K562 (cell line): ENCODE data around the gene TNPO2. TPM values are rescaled to one million over a fixed set of nuclear protein-coding genes. Genes with fewer than 3 reads are reported as not detected.
A peak's percentile ranks its signal among the peaks of the same experiment; 100 is the strongest.

Source experiments
- FIP1L1 ChIP-seq: fragments of 200-400 bp; formaldehyde crosslinking; IDR thresholded peaks from 2 replicates; pipeline ENCODE4 v1.6.1; 2018; ENCODE audit warnings: mild to moderate bottlenecking, low read depth, low read length; ENCODE audit not compliant: poor library complexity, severe bottlenecking
- HDAC3 ChIP-seq: fragments of 450-650 bp; IDR thresholded peaks from 2 replicates; pipeline ENCODE4 v1.6.1; 2018; ENCODE audit warnings: borderline replicate concordance, mild to moderate bottlenecking, moderate library complexity; ENCODE audit not compliant: partially characterized antibody
- PHB ChIP-seq: fragments of 250-450 bp; sonication (Bioruptor Pico); IDR thresholded peaks from 2 replicates; pipeline ENCODE4 v1.5.0; 2021
- PHB2 ChIP-seq: fragments of 450-650 bp; IDR thresholded peaks from 2 replicates; pipeline ENCODE4 v1.6.1; 2017; ENCODE audit warnings: low read depth
- RCOR1 ChIP-seq, 2 experiments: IDR thresholded peaks; 2 replicates each; pipeline ENCODE4 v1.6.1; 2012; ENCODE audit warnings: low read depth in 2 of 2, low read length in 2 of 2, borderline replicate concordance in 1 of 2, improper control_type of control experiment in 1 of 2
- SMARCA4 ChIP-seq: fragments of 450-650 bp; IDR thresholded peaks from 2 replicates; pipeline ENCODE4 v1.6.1; 2016
- polyA plus RNA-seq, 8 experiments: library from polyadenylated mRNA; depleted of rRNA in 4 of 8; stranded (reverse) in 5 of 8; unstranded in 3 of 8; fragments of >200 nt; fragmentation: Nextera tagmentation in 2 of 8; fragmentation: Illumina TruSeq in 1 of 8; extraction: Ambion mirVana in 2 of 8; extraction: Trizol in 1 of 8; gene quantifications; 2 replicates each; pipeline versions ENCODE4 v1.2.1 to v1.2.3, GENCODE V29; 2011 to 2014; ENCODE audit warnings: inconsistent platforms in 1 of 8, missing spikeins in 1 of 8
- total RNA-seq, 7 experiments: library from RNA; depleted of rRNA in 6 of 7; stranded (reverse); fragments of >200 nt in 6 of 7; fragmentation: Illumina TruSeq in 2 of 7; extraction: Trizol in 2 of 7; gene quantifications; 2 replicates each; pipeline versions ENCODE4 v1.2.1 to v1.2.3, GENCODE V29; 2011 to 2021; ENCODE audit warnings: low replicate concordance in 1 of 7
- TF ChIP-seq, protein P1 (sequence below), 2 experiments: fragments of 450-650 bp in 1 of 2; sonication (generic) in 1 of 2; formaldehyde crosslinking in 1 of 2; IDR thresholded peaks; 2 replicates each; pipeline versions ENCODE4 v1.7.1 to v1.9.0; 2016 to 2022; ENCODE audit warnings: inconsistent platforms in 1 of 2, mild to moderate bottlenecking in 1 of 2, missing genetic modification reagents in 1 of 2
- TF ChIP-seq, protein P2 (sequence below), 3 experiments: fragments of 200-800 bp in 1 of 3; sonication (Bioruptor generic) in 1 of 3; sonication (generic) in 1 of 3; formaldehyde crosslinking in 1 of 3; IDR thresholded peaks; 2 replicates each; pipeline versions ENCODE4 v1.6.1 to v1.8.0; 2016 to 2022; ENCODE audit warnings: mild to moderate bottlenecking in 2 of 3, missing compliant biosample characterization in 2 of 3, missing genetic modification characterization in 2 of 3, missing genetic modification reagents in 1 of 3
- TF ChIP-seq, protein P3 (sequence below), 3 experiments: fragments of 200-800 bp in 1 of 3; fragments of 250-450 bp in 1 of 3; fragments of 450-650 bp in 1 of 3; sonication (Bioruptor Pico) in 1 of 3; sonication (Bioruptor generic) in 1 of 3; formaldehyde crosslinking in 1 of 3; IDR thresholded peaks; 2 replicates each; pipeline versions ENCODE4 v1.6.1 to v1.8.0; 2016 to 2022; ENCODE audit warnings: mild to moderate bottlenecking in 2 of 3, missing genetic modification characterization in 2 of 3, missing compliant biosample characterization in 1 of 3, moderate library complexity in 1 of 3

TNPO2 gene
- total and polyA plus RNA-seq, 9 of the 15 experiments (the other 6 are each of a cell fraction or from before 2014, with no cell fraction given), result 6.0 to 126 (median 53.8) TPM

DNA sequence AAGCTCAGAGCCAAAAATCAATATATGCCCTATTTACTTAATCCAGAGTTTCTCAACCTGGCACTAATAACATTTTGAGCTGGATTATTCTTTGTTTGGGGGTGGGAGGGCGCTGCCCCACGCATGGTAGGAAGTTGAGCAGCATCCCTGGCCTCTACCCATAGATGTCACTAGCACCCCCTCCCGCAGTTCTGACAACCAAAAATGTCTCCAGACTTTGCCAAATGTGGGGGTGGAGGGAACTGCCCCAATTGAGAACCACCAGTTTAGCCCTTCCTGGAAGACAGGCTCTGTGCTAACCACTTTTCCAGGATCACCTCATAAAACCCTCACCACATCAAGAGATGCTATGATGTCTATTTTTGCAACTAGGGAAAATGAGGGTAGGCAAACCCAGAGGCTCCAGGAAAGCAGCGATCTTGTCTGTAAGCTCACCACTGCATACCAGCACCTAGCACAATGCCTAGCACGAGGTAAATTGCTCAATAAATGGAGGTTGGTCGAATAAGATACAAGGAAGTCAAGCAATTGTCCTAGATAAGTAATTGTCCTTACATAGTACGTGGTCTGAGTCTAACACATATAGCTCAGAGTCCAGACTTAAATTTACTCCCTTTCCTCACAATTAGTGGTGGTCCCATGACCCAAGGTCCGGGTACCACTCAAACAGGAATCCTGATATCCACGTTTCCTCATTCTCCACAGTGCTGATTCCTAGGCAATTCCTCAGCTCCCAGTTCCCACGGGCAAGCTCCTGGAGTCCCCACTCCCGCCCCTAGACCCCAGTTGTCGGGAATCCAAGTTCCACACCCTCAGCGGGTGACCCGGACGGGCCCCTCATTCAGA, 9.9 kb upstream of the TNPO2 start (continued):
- TF ChIP-seq, protein P1, sequence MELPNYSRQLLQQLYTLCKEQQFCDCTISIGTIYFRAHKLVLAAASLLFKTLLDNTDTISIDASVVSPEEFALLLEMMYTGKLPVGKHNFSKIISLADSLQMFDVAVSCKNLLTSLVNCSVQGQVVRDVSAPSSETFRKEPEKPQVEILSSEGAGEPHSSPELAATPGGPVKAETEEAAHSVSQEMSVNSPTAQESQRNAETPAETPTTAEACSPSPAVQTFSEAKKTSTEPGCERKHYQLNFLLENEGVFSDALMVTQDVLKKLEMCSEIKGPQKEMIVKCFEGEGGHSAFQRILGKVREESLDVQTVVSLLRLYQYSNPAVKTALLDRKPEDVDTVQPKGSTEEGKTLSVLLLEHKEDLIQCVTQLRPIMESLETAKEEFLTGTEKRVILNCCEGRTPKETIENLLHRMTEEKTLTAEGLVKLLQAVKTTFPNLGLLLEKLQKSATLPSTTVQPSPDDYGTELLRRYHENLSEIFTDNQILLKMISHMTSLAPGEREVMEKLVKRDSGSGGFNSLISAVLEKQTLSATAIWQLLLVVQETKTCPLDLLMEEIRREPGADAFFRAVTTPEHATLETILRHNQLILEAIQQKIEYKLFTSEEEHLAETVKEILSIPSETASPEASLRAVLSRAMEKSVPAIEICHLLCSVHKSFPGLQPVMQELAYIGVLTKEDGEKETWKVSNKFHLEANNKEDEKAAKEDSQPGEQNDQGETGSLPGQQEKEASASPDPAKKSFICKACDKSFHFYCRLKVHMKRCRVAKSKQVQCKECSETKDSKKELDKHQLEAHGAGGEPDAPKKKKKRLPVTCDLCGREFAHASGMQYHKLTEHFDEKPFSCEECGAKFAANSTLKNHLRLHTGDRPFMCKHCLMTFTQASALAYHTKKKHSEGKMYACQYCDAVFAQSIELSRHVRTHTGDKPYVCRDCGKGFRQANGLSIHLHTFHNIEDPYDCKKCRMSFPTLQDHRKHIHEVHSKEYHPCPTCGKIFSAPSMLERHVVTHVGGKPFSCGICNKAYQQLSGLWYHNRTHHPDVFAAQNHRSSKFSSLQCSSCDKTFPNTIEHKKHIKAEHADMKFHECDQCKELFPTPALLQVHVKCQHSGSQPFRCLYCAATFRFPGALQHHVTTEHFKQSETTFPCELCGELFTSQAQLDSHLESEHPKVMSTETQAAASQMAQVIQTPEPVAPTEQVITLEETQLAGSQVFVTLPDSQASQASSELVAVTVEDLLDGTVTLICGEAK (IDR thresholded peaks at IDR 0.05), result peak; percentile 17; the same call in 1 of the 2 replicates
- TF ChIP-seq, protein P1 (CRISPR knock-in tag; IDR thresholded peaks at IDR 0.05), result no peak
- TF ChIP-seq RCOR1 (IDR thresholded peaks at IDR 0.05; ENCODE audit: borderline replicate concordance in 1 of 2, low read depth in 2 of 2, low read length in 2 of 2) (peak in 1 of 2 experiments; percentile 40; a peak in 1 of 4 replicates), FIP1L1 (no peak), PHB2 (no peak), HDAC3 (no peak), SMARCA4 (no peak), PHB (CRISPR knock-in tag) (0 out of 2 replicates have a peak, but pooled peaks have one; percentile 36)
- TF ChIP-seq, protein P2, sequence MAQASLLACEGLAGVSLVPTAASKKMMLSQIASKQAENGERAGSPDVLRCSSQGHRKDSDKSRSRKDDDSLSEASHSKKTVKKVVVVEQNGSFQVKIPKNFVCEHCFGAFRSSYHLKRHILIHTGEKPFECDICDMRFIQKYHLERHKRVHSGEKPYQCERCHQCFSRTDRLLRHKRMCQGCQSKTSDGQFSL (CRISPR knock-in tag; IDR thresholded peaks at IDR 0.05), result no peak
- TF ChIP-seq, protein P2 (tag; IDR thresholded peaks at IDR 0.05), result 0 out of 4 replicates have a peak, but pooled peaks of 1 of the 2 experiments have one; percentile 18
- TF ChIP-seq, protein P3, sequence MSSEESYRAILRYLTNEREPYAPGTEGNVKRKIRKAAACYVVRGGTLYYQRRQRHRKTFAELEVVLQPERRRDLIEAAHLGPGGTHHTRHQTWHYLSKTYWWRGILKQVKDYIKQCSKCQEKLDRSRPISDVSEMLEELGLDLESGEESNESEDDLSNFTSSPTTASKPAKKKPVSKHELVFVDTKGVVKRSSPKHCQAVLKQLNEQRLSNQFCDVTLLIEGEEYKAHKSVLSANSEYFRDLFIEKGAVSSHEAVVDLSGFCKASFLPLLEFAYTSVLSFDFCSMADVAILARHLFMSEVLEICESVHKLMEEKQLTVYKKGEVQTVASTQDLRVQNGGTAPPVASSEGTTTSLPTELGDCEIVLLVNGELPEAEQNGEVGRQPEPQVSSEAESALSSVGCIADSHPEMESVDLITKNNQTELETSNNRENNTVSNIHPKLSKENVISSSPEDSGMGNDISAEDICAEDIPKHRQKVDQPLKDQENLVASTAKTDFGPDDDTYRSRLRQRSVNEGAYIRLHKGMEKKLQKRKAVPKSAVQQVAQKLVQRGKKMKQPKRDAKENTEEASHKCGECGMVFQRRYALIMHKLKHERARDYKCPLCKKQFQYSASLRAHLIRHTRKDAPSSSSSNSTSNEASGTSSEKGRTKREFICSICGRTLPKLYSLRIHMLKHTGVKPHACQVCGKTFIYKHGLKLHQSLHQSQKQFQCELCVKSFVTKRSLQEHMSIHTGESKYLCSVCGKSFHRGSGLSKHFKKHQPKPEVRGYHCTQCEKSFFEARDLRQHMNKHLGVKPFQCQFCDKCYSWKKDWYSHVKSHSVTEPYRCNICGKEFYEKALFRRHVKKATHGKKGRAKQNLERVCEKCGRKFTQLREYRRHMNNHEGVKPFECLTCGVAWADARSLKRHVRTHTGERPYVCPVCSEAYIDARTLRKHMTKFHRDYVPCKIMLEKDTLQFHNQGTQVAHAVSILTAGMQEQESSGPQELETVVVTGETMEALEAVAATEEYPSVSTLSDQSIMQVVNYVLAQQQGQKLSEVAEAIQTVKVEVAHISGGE (CRISPR knock-in tag; IDR thresholded peaks at IDR 0.05), result peak in 1 of 3 experiments; percentile 15; a peak in 1 of 6 replicates
